Ammon's horn (tissue), 1 donor: ENCODE measurements around the gene CELA2B.
"Not testable (repeated sequence)": the region's sequence is repeated elsewhere in the genome, so short reads cannot be mapped to it uniquely, and the experiment has no call there.

Source experiments
- DNase-seq: peaks from one replicate; pipeline ENCODE4 v3.0.0-alpha.2; 2016; ENCODE audit warnings: low spot score

The CELA2B gene

GRCh38 chr1:15501208-15502032, 25.5 kb downstream of the CELA2B start:
- peak; percentile 46 for DNase-seq

- no peak for DNase-seq
Measured at GRCh38 chr1:15504436-15504835, 28.5 kb downstream of the CELA2B start.

- DNase-seq: no peak
Measured at GRCh38 chr1:15506831-15507230, 30.9 kb downstream of the CELA2B start.

GRCh38 chr1:15507278-15507677, 31.4 kb downstream of the CELA2B start:
- no peak for DNase-seq

- no peak for DNase-seq
Measured at GRCh38 chr1:15508700-15509487, 33.0 kb downstream of the CELA2B start.

GRCh38 chr1:15509586-15509985, 33.7 kb downstream of the CELA2B start:
- DNase-seq: no peak

- no peak for DNase-seq
Measured at GRCh38 chr1:15510611-15511405, 34.9 kb downstream of the CELA2B start.

- DNase-seq: no peak
Measured at GRCh38 chr1:15513192-15513591, 37.3 kb downstream of the CELA2B start.

- no peak for DNase-seq
Measured at GRCh38 chr1:15513919-15514318, 38.0 kb downstream of the CELA2B start.

GRCh38 chr1:15514557-15514956, 38.7 kb downstream of the CELA2B start:
- DNase-seq: not testable (repeated sequence)

- DNase-seq: no peak
Measured at GRCh38 chr1:15515022-15515663, 39.2 kb downstream of the CELA2B start.

- DNase-seq: no peak
Measured at GRCh38 chr1:15519625-15520024, 43.7 kb downstream of the CELA2B start.

GRCh38 chr1:15521206-15521906, 45.5 kb downstream of the CELA2B start:
- DNase-seq: not testable (repeated sequence)

GRCh38 chr1:15522551-15522950, 46.6 kb downstream of the CELA2B start:
- no peak for DNase-seq

- no peak for DNase-seq
Measured at GRCh38 chr1:15523104-15524020, 47.5 kb downstream of the CELA2B start.

GRCh38 chr1:15524021-15524282, 48.0 kb downstream of the CELA2B start, which contains the start of gene CASP9:
Gene CASP9 (minus strand): TSS chr1:15524215. CDS start chr1:15524200, 15 bp downstream.
- DNase-seq: no peak

GRCh38 chr1:15524283-15525049, 48.6 kb downstream of the CELA2B start:
- DNase-seq: peak; percentile 100

GRCh38 chr1:15525050-15526020, 49.4 kb downstream of the CELA2B start:
- DNase-seq: no peak
